Stimulated activated CD8-positive, alpha-beta memory T cell treated with anti-CD3 and anti-CD28 coated beads, Interleukin-4, amount 100 ng/mL, for 24 hours (primary cell): ENCODE results near the gene FMN1.
A peak's percentile ranks its signal among the peaks of the same experiment; 100 is the strongest.

ENCODE experiments used
- DNase-seq: peaks from one replicate; pipeline ENCODE4 v3.0.0-alpha.2; 2020; ENCODE audit warnings: low read depth

The FMN1 gene

GRCh38 chr15:33194704-33195670 lies at the start of gene FMN1:
FMN1 (minus strand) TSS chr15:33194714; CDS start chr15:33154914, 39,800 bp downstream.
- peak; percentile 85 for DNase-seq

GRCh38 chr15:33243869-33244268 lies 49.4 kb upstream of the FMN1 start:
- no peak for DNase-seq

- DNase-seq: no peak
These were observed 48.9 kb upstream of the FMN1 start for GRCh38 chr15:33243393-33243792.

GRCh38 chr15:33242669-33243191 lies 48.2 kb upstream of the FMN1 start:
- no peak for DNase-seq

GRCh38 chr15:33242165-33242564 lies 47.7 kb upstream of the FMN1 start:
- no peak for DNase-seq

GRCh38 chr15:33236841-33237509 lies 42.5 kb upstream of the FMN1 start:
- no peak for DNase-seq

- DNase-seq: no peak
These were observed 39.5 kb upstream of the FMN1 start for GRCh38 chr15:33234020-33234461.

GRCh38 chr15:33226559-33227181 lies 32.2 kb upstream of the FMN1 start:
- peak; percentile 20 for DNase-seq

- DNase-seq: no peak
These were observed 23.6 kb upstream of the FMN1 start for GRCh38 chr15:33218071-33218491.

- DNase-seq: no peak
These were observed 21.7 kb upstream of the FMN1 start for GRCh38 chr15:33215941-33216872.

GRCh38 chr15:33211176-33211808 lies 16.8 kb upstream of the FMN1 start:
- no peak for DNase-seq

GRCh38 chr15:33209575-33210481 lies 15.3 kb upstream of the FMN1 start:
- no peak for DNase-seq

GRCh38 chr15:33207646-33208045 lies 13.1 kb upstream of the FMN1 start:
- no peak for DNase-seq

GRCh38 chr15:33206366-33206765 lies 11.9 kb upstream of the FMN1 start:
- no peak for DNase-seq

- no peak for DNase-seq
These were observed 10.4 kb upstream of the FMN1 start for GRCh38 chr15:33204926-33205325.

- no peak for DNase-seq
These were observed 9.6 kb upstream of the FMN1 start for GRCh38 chr15:33204087-33204486.

- peak; percentile 28 for DNase-seq
These were observed 7.1 kb upstream of the FMN1 start for GRCh38 chr15:33201491-33202231.

GRCh38 chr15:33200903-33201302 lies 6.4 kb upstream of the FMN1 start:
- DNase-seq: no peak

- no peak for DNase-seq
These were observed 5.9 kb upstream of the FMN1 start for GRCh38 chr15:33200444-33200843.
